ENCODE results near the gene KRT33B.

Gene KRT33B

DNA sequence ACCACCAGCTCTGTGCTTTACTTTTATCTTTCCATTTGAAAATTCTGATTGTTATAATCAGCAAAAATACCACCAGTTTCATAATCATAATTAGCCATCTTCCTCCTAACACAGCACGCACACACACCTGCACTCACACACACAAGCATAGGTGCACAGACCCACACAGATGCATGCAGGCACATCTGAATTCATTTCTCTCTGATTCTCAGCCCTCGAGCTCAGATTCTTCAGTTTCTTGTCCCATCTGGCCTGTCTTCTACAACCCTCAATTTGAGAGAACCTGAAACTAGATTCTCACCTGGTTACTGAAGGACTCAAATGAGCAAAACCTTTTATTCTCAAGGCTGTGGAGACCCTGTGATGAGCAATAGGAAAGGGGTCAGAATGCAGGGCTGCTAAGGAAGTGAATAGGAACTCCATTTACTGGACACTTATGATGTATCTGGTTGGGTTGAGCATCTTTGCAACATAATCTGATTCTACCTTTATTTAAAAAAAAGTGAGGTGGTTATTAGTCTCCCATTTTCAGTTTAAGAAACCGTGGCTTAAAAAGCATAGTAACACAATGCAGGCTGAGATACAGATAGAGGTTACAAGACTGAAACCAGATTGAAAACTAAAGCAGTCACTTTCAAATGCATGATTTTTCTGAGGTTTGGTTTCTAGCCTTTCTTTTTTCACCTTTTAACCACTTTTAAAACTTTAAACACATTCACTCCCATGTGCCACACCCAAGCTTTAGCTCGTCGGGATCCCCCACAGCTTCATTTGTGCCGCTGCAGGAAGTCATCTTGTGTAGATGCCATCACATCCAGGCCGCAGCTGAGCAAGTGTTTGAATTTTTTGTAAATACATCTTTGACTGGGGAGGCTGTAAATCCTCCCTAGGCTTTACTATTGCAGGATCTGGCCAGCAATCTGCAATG, 28.4 kb downstream of the KRT33B start:
- Mint-ChIP-seq H3K27ac (no peak overlapping the region), H3K4me3 (no peak overlapping the region), H3K36me3 (no peaks in the 10 kb centered on the region), H3K4me1 (peaks cover 22% of the 10 kb centered on the region), H3K27me3 (no peaks in the 10 kb centered on the region), H3K9me3 (peaks cover 4% of the 10 kb centered on the region)
- no peak for ATAC-seq

DNA sequence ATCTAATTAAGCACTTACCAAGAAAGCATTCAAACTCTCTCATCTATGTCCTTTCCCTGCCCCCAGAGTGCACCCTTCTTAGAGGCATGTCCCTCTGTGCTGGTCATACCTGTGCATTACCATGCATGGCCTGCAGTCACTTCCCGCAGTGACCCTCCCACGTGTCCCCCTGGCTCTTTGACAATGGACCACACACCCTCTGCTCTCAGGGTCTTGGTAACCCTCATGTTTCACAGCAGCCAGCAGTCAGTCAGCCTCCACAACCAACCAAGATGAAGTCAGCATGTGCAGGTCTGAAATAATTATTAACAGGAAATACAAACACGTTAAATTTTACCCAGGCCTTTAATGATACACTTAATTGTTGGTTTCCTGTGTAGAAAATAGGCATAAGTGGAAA, 29.1 kb downstream of the KRT33B start:
- Mint-ChIP-seq H3K4me3 (no peak overlapping the region), H3K27ac (no peak overlapping the region), H3K9me3 (peaks cover 4% of the 10 kb centered on the region), H3K27me3 (peaks cover 5% of the 10 kb centered on the region), H3K36me3 (no peaks in the 10 kb centered on the region), H3K4me1 (peaks cover 26% of the 10 kb centered on the region)
- no peak for ATAC-seq

- no peak for ATAC-seq
- Mint-ChIP-seq H3K4me3 (no peak overlapping the region), H3K36me3 (no peaks in the 10 kb centered on the region), H3K4me1 (peaks cover 31% of the 10 kb centered on the region), H3K27ac (no peak overlapping the region), H3K27me3 (peaks cover 13% of the 10 kb centered on the region), H3K9me3 (peaks cover 4% of the 10 kb centered on the region)
Observed at GRCh38 chr17:41339571-41340172, 29.9 kb downstream of the KRT33B start.

DNA sequence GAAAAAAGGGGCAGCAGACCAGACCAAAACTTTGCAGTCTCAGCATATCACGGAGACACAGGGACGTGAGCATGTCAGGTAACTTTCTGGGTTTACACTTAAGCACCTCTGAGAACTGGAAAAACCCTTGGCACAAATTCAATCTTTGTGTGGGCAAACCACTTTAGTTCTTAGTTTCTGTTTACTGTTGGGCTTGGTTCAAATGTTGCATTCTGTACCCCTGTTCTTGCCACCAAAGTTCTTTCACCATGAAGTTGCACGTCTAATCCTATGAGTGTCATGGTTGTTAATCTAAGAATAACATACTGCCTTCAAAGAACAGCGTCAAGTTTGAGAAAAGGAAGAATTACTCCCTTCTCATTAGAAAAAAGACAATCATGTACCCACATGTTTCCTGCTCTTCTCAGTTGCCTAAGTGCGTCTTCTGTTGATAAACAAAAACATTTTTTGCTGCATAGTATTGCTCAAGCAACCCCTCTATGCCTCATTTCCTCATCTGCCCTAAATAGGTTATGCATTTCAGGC, 30.6 kb downstream of the KRT33B start:
- Mint-ChIP-seq H3K4me1 (peaks cover 37% of the 10 kb centered on the region), H3K9me3 (peaks cover 4% of the 10 kb centered on the region), H3K27ac (no peak overlapping the region), H3K36me3 (no peaks in the 10 kb centered on the region), H3K4me3 (no peak overlapping the region), H3K27me3 (peaks cover 16% of the 10 kb centered on the region)
- peak; percentile 21 for ATAC-seq

GRCh38 chr17:41335747-41336146, 33.9 kb downstream of the KRT33B start:
- peak overlapping the region; percentile 6 for H3K27ac Mint-ChIP-seq

GRCh38 chr17:41334385-41335305, 35.0 kb downstream of the KRT33B start:
- peaks cover 32% of the 10 kb centered on the region for H3K4me1 Mint-ChIP-seq
- H3K36me3 Mint-ChIP-seq, result no peaks in the 10 kb centered on the region
- peak; percentile 25 for ATAC-seq
- H3K27ac Mint-ChIP-seq, result no peak overlapping the region
- H3K27me3 Mint-ChIP-seq, result peaks cover 27% of the 10 kb centered on the region
- no peak overlapping the region for H3K4me3 Mint-ChIP-seq
- H3K9me3 Mint-ChIP-seq, result no peaks in the 10 kb centered on the region

More at GRCh38 chr17:41335747-41336146, 33.9 kb downstream of the KRT33B start:
- peaks cover 27% of the 10 kb centered on the region for H3K27me3 Mint-ChIP-seq
- no peak for ATAC-seq
- no peaks in the 10 kb centered on the region for H3K36me3 Mint-ChIP-seq
- peaks cover 43% of the 10 kb centered on the region for H3K4me1 Mint-ChIP-seq
- H3K9me3 Mint-ChIP-seq, result no peaks in the 10 kb centered on the region
- H3K4me3 Mint-ChIP-seq, result no peak overlapping the region

GRCh38 chr17:41333836-41334235, 35.8 kb downstream of the KRT33B start:
- H3K4me1 Mint-ChIP-seq, result peaks cover 25% of the 10 kb centered on the region
- H3K36me3 Mint-ChIP-seq, result no peaks in the 10 kb centered on the region
- peaks cover 27% of the 10 kb centered on the region for H3K27me3 Mint-ChIP-seq
- no peaks in the 10 kb centered on the region for H3K9me3 Mint-ChIP-seq
- no peak overlapping the region for H3K27ac Mint-ChIP-seq
- no peak overlapping the region for H3K4me3 Mint-ChIP-seq
- ATAC-seq, result no peak

DNA sequence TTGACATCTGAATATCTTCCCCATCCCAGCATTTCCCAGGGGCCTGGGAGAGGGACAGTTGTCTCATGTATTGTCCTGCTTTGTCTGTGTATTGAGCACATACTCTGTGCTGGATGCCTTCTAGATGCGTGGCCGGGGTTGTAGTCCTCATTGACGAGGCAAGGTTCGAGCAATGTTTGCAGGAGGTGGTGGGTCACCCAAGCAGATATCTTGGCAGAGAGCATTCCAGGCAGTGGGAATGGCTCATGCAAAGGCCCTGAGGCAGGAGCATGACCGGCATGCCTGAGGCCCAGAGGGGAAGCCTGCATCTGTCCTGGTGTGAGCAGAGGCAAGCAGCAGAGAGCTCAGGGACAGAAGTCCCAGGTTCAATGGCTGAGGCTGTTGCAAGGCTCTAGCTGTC, 36.5 kb downstream of the KRT33B start:
- no peaks in the 10 kb centered on the region for H3K9me3 Mint-ChIP-seq
- no peaks in the 10 kb centered on the region for H3K36me3 Mint-ChIP-seq
- no peak overlapping the region for H3K4me3 Mint-ChIP-seq
- H3K4me1 Mint-ChIP-seq, result peaks cover 25% of the 10 kb centered on the region
- peaks cover 32% of the 10 kb centered on the region for H3K27me3 Mint-ChIP-seq
- no peak for ATAC-seq
- H3K27ac Mint-ChIP-seq, result no peak overlapping the region

GRCh38 chr17:41332239-41332638, 37.4 kb downstream of the KRT33B start:
- Mint-ChIP-seq H3K27ac (no peak overlapping the region), H3K4me3 (no peak overlapping the region), H3K9me3 (no peaks in the 10 kb centered on the region), H3K27me3 (peaks cover 32% of the 10 kb centered on the region), H3K36me3 (no peaks in the 10 kb centered on the region), H3K4me1 (peaks cover 25% of the 10 kb centered on the region)
- ATAC-seq, result no peak

DNA sequence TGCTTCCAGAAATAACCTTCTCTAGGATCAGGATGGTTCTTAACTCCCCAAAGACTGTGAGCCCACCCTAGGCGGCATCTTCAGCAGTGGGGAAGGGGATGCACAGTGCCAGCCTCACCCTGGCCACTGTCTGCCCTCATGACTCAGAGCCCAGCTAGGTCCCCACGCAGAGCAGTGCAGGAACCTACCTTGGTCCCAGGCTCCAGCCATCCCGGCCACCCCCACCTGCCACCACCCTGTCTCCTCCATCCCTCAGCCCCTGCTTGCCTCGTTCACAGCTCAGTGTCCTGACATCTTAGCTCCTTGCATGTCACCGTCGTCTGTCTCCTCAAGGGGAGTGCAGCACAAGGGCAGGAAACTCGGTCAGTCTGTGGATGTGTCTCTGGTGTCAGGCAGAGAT, 38.0 kb downstream of the KRT33B start:
- H3K4me3 Mint-ChIP-seq, result no peak overlapping the region
- no peak for ATAC-seq
- H3K9me3 Mint-ChIP-seq, result no peaks in the 10 kb centered on the region
- H3K36me3 Mint-ChIP-seq, result no peaks in the 10 kb centered on the region
- peaks cover 32% of the 10 kb centered on the region for H3K27me3 Mint-ChIP-seq
- peaks cover 25% of the 10 kb centered on the region for H3K4me1 Mint-ChIP-seq
- H3K27ac Mint-ChIP-seq, result no peak overlapping the region

DNA sequence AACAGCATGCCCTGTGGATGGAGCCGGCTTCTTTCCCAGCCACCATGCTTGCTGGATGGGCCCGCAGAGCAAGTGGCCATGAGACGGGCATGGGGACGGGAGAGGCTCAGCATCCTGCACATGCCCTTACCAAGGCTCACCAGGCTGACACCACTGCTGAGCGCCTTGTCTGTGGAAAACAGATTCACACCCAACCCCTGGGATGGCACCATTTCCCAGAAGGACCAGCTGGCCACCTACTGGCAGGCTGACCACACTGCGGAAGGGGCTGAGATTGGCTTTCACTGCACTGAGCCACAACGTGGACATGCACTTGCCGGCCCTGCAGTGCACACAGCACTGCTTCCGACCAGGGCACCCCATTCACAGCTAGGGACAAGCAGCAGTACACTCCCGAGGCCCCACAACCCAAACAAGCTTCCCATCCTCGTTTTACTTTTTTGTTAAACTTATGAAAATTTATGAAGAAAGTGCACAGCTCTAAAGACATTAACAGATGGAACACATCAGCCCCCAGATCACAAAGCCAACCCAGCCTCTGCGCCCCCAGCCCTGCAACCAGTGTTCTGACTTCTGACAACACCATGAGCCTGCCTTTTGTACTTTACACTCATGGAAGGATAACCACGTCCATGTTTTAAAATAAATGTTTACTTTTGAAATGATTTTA, 40.2 kb downstream of the KRT33B start:
- Mint-ChIP-seq H3K27ac (no peak overlapping the region), H3K4me1 (peaks cover 14% of the 10 kb centered on the region)

DNA sequence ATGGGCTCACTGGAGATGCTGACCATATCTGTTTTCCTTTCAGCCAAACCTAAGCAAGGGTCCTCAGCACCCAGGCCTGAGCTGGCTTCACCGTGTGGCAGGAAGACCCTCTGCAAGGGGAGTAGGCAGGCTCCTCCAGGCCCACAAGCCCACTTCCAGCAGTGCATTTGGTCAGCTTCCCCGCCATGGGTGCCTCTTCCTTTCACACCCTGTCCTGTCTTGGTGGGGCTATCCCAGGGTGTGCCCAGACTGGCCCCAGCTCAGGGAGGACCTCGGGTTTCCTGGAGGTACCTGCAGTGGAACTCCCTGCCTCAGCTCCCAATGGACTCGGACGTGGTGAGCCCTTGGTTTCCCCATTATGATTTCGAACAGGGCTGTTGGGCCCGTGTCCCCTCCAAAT, 41.4 kb downstream of the KRT33B start:
- no peak for ATAC-seq
- Mint-ChIP-seq H3K4me3 (no peak overlapping the region), H3K27ac (no peak overlapping the region), H3K27me3 (peaks cover 8% of the 10 kb centered on the region), H3K4me1 (peaks cover 7% of the 10 kb centered on the region), H3K36me3 (no peaks in the 10 kb centered on the region), H3K9me3 (no peaks in the 10 kb centered on the region)

More for the DNA sequence above, 40.2 kb downstream of the KRT33B start:
- Mint-ChIP-seq H3K36me3 (no peaks in the 10 kb centered on the region), H3K27me3 (peaks cover 16% of the 10 kb centered on the region), H3K4me3 (no peak overlapping the region), H3K9me3 (no peaks in the 10 kb centered on the region)
- ATAC-seq, result no peak

DNA sequence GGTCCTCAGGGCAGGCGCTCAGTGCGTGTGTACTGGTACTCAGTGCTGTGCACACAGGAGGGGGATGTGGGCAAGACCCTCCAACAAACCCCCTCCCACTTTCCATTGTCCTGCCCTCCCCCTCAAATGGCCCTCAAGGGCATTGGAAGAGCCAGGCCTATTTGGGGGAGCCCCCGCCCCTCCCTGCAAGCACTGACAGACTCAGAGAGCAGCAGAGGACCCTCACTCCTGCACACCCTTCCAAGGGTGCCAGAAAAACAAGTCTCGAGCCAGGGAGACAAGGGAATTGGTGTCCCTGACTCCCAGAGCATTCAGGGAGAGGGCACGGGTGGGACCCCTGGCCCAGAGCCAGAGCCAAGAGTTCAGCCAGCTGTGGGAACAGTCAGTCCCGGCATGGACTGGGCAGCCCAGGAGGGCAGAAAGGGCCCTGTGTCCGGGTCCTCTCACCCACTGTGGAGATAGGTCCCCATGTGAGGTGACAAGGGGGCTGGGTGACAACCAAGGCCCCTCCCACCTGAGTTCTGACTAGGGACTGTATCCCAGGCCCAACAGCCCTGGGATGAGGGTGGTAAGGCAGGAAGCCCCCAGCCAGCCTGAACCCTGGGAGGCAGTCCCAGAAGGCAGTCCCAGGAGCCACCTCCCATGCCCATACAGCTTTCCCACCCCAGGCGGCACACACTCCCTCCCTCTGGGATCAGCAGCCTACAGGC, 42.0 kb downstream of the KRT33B start:
- Mint-ChIP-seq H3K27ac (no peak overlapping the region), H3K36me3 (no peaks in the 10 kb centered on the region), H3K27me3 (peaks cover 5% of the 10 kb centered on the region), H3K9me3 (no peaks in the 10 kb centered on the region), H3K4me1 (peaks cover 5% of the 10 kb centered on the region), H3K4me3 (no peak overlapping the region)
- no peak for ATAC-seq

Data from stimulated activated memory B cell treated with anti-CD40 and anti-IgM and Interleukin-4, amounts not matched to agents 10 μg/mL and 1 μg/mL and 100 μg/mL, for 72 hours (primary cell).